Left colon (tissue), 2 donors: ENCODE data around the gene EIF4E2. TPM values are rescaled to one million over a fixed set of nuclear protein-coding genes. Genes with fewer than 3 reads are reported as not detected.
"Not testable (repeated sequence)": the region's sequence is repeated elsewhere in the genome, so short reads cannot be mapped to it uniquely, and the experiment has no call there.

Experiments
- ATAC-seq: fragments of 200-7000 bp; cut with Tn5 transposase; one replicate; pipeline ENCODE4 v1.9.1; 2020; ENCODE audit warnings: mild to moderate bottlenecking, moderate library complexity
- DNase-seq, 2 donors: peaks; one replicate each; pipeline ENCODE4 v3.0.0-alpha.2; 2020
- intact Hi-C, 2 donors: fragments of 100-400 bp; cut with DNase I in 1 of 2; cut with micrococcal nuclease in 1 of 2; formaldehyde crosslinking; loops; one replicate each; pipeline versions ENCODE4 v1.11.2 to v1.14.0; 2022; cut with DNase I, micrococcal nuclease
- total RNA-seq, 2 donors: library from RNA; stranded (reverse); fragmentation: NEBNext Ultra II Directional; extraction: Animal tissue kit (Norgen Biotek cat#: 25700); gene quantifications; one replicate each; pipeline ENCODE4 v1.2.1, GENCODE V29; 2021
- donor health status: DM: no; HTN: no; CAD: no.
- donor health status: DM: yes; HTN: yes; CAD: no.

EIF4E2 gene
- total RNA-seq, 2 donors from 2014 or later = 83.2 to 104 TPM

- intact Hi-C loops = no loop called here
- ATAC-seq = no peak
- no peak for DNase-seq
Measured at GRCh38 chr2:232545511-232546375, 4.7 kb upstream of the EIF4E2 start.

- DNase-seq (no peak), ATAC-seq (no peak)
- intact Hi-C loops = no loop called here
Measured at GRCh38 chr2:232547991-232548390, 2.5 kb upstream of the EIF4E2 start.

- no peak for DNase-seq
- intact Hi-C loops = no loop called here
- no peak for ATAC-seq
Measured at GRCh38 chr2:232549655-232550353, 685 bp upstream of the EIF4E2 start.

- ATAC-seq = no peak
- no peak for DNase-seq
- intact Hi-C loops = no loop called here
Measured at GRCh38 chr2:232551250-232551638, 755 bp downstream of the EIF4E2 start.

GRCh38 chr2:232551776-232552175 lies 1.3 kb downstream of the EIF4E2 start:
- DNase-seq (no peak), ATAC-seq (no peak)
- intact Hi-C loops = no loop called here

- ATAC-seq = no peak
- DNase-seq = no peak
- intact Hi-C loops = no loop called here
Measured at GRCh38 chr2:232556426-232556825, 5.9 kb downstream of the EIF4E2 start.

- DNase-seq (no peak), ATAC-seq (peak; percentile 28)
- intact Hi-C loops = no loop called here
Measured at GRCh38 chr2:232562515-232563151, 12.1 kb downstream of the EIF4E2 start.

GRCh38 chr2:232563580-232563979 lies 13.1 kb downstream of the EIF4E2 start:
- ATAC-seq = no peak
- no peak for DNase-seq
- intact Hi-C loops = no loop called here

- no peak for DNase-seq
- ATAC-seq = no peak
- intact Hi-C loops = no loop called here
Measured at GRCh38 chr2:232567721-232568120, 17.2 kb downstream of the EIF4E2 start.

GRCh38 chr2:232568161-232568560 lies 17.7 kb downstream of the EIF4E2 start:
- intact Hi-C loops = no loop called here
- DNase-seq = peak in 1 of 2 donors; percentile 56
- peak; percentile 59 for ATAC-seq

GRCh38 chr2:232569541-232569940 lies 19.1 kb downstream of the EIF4E2 start:
- intact Hi-C loops = no loop called here
- ATAC-seq (no peak), DNase-seq (no peak)

- ATAC-seq, DNase-seq, intact Hi-C loops: not testable (repeated sequence)
Measured at GRCh38 chr2:232570481-232570880, 20.0 kb downstream of the EIF4E2 start.

GRCh38 chr2:232571026-232571474 lies 20.6 kb downstream of the EIF4E2 start:
- ATAC-seq = peak; percentile 34
- intact Hi-C loops = no loop called here

GRCh38 chr2:232573042-232573441 lies 22.6 kb downstream of the EIF4E2 start:
- intact Hi-C loops = no loop called here
- DNase-seq = no peak
- ATAC-seq = peak; percentile 67

More at GRCh38 chr2:232571026-232571474, 20.6 kb downstream of the EIF4E2 start:
- peak in 1 of 2 donors; percentile 52 for DNase-seq

GRCh38 chr2:232573771-232574435 lies 23.4 kb downstream of the EIF4E2 start:
- intact Hi-C loops = no loop called here
- ATAC-seq (peak; percentile 77), DNase-seq (peak; percentile 31 to 49)

- DNase-seq (no peak), ATAC-seq (peak; percentile 40)
- intact Hi-C loops = no loop called here
Measured at GRCh38 chr2:232574674-232575403, 24.4 kb downstream of the EIF4E2 start.

GRCh38 chr2:232575404-232575746 lies 24.9 kb downstream of the EIF4E2 start:
- no peak for ATAC-seq
- intact Hi-C loops = no loop called here
- DNase-seq = no peak

GRCh38 chr2:232576995-232577394 lies 26.5 kb downstream of the EIF4E2 start:
- DNase-seq = no peak
- no peak for ATAC-seq
- intact Hi-C loops = no loop called here

- ATAC-seq (no peak), DNase-seq (no peak)
- intact Hi-C loops = no loop called here
Measured at GRCh38 chr2:232577841-232578240, 27.4 kb downstream of the EIF4E2 start.
